ENCODE results near the gene CARMIL1.

Gene CARMIL1

DNA sequence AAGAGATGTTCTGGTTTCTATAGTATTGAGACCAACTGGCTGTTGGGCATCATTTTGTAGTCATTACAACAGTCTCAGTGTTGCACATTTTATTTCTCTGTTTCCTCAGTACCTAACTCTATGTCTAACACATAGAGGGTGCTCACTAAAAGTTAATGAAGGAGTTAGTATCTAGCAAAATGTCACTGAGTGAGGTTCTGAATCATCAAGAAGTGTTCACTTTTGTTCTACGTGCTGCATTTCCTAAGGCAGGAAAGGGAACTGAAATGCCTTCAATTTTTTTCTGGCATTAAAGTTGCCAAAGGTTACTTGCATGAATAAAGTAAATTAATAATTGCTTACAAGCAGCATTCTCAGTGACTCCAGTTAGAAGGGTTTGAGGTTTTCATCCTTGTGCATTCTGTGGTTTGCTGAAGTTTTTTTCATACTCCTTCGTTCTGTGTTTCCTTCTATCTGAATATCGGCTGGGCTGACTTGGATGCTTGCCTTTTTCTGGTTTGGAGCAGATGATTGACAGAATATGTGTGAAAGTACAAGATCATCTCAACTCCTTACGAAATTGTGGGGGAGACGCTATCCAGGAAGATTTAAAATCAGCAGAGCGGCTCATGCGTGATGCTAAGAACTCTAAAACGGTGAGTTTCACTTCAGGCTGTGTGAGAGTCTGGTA lies 258.3 kb downstream of the CARMIL1 start:
- no peaks in the 10 kb centered on the region for H3K79me1 ChIP-seq (ENCODE audit: low read length)
- no peak overlapping the region for H3K18ac ChIP-seq (ENCODE audit: low read length)
- no peaks in the 10 kb centered on the region for H3K9me3 ChIP-seq (ENCODE audit: insufficient read depth, low read depth, low read length)
- H4K91ac ChIP-seq (ENCODE audit: low read depth, low read length): no peak overlapping the region
- no peak overlapping the region for H3K9ac ChIP-seq (ENCODE audit: low read length)
- H3K79me2 ChIP-seq (ENCODE audit: control insufficient read depth, insufficient read depth, low read length, poor library complexity): no peaks in the 10 kb centered on the region
- H3K23ac ChIP-seq (ENCODE audit: low read length): no peak overlapping the region
- H3K14ac ChIP-seq (ENCODE audit: low read length): no peak overlapping the region
- no peak overlapping the region for H2AFZ ChIP-seq (ENCODE audit: insufficient read depth, low read length, poor library complexity)
- no peak overlapping the region for H3K4me2 ChIP-seq (ENCODE audit: low read length)
- no CpG with 5 or more reads among the region's 8 CpGs for WGBS (ENCODE audit: extremely low coverage, insufficient coverage, insufficient read length)
- H2BK120ac ChIP-seq (ENCODE audit: insufficient read depth, low read length, poor library complexity): no peak overlapping the region
- H3K4me3 ChIP-seq (ENCODE audit: low read depth, low read length): no peak overlapping the region
- no peak overlapping the region for H3K4ac ChIP-seq (ENCODE audit: low read depth, low read length)
- no peak overlapping the region for H4K8ac ChIP-seq (ENCODE audit: low read depth, low read length)
- H3K4me1 ChIP-seq (ENCODE audit: control insufficient read depth in 1 of 2, insufficient read depth in 2 of 2, low read length in 2 of 2): no peaks in the 10 kb centered on the region
- H2AK5ac ChIP-seq (ENCODE audit: low read length): no peak overlapping the region
- no peaks in the 10 kb centered on the region for H3K27me3 ChIP-seq (ENCODE audit: insufficient read depth, low read length)
- no peak overlapping the region for H2BK12ac ChIP-seq (ENCODE audit: low read length)
- no peak overlapping the region for H3K27ac ChIP-seq (ENCODE audit: low read depth, low read length)
- no peak overlapping the region for H2BK5ac ChIP-seq (ENCODE audit: low read depth, low read length, poor library complexity)
- no peak for DNase-seq
- H3K36me3 ChIP-seq (ENCODE audit: control insufficient read depth in 1 of 2, insufficient read depth in 2 of 2, low read length in 2 of 2): peaks cover 0 to 3% of the 10 kb centered on the region in 2 experiments
- no peak overlapping the region for H4K12ac ChIP-seq (ENCODE audit: low read depth, low read length)

DNA sequence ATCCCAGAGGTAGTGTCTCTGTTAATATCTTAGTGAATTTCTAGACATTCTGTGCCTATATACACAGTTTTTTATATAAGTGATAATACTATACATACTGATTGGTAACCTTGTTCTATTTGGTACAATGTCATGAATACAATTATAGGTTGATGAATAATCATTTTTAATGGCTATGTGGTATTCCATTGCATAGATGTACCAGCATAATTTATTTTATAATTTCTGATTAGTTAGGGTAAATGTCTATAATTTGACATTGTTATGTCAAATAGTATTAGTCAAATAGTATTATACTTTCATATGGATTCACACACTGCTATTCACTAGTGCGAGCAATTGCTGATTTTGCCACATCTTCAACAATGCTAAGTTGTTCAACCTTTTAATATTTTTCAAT lies 262.1 kb downstream of the CARMIL1 start:
- peaks cover 0 to 3% of the 10 kb centered on the region in 2 experiments for H3K36me3 ChIP-seq (ENCODE audit: control insufficient read depth in 1 of 2, insufficient read depth in 2 of 2, low read length in 2 of 2)
- no peaks in the 10 kb centered on the region for H3K79me1 ChIP-seq (ENCODE audit: low read length)
- DNase-seq: no peak
- H3K23ac ChIP-seq (ENCODE audit: low read length): no peak overlapping the region
- no peak overlapping the region for H3K4me2 ChIP-seq (ENCODE audit: low read length)
- no peaks in the 10 kb centered on the region for H3K9me3 ChIP-seq (ENCODE audit: insufficient read depth, low read depth, low read length)
- no peaks in the 10 kb centered on the region for H3K4me1 ChIP-seq (ENCODE audit: control insufficient read depth in 1 of 2, insufficient read depth in 2 of 2, low read length in 2 of 2)
- no peak overlapping the region for H2AK5ac ChIP-seq (ENCODE audit: low read length)
- H3K27me3 ChIP-seq (ENCODE audit: insufficient read depth, low read length): no peaks in the 10 kb centered on the region
- no peak overlapping the region for H2BK12ac ChIP-seq (ENCODE audit: low read length)
- no peak overlapping the region for H4K12ac ChIP-seq (ENCODE audit: low read depth, low read length)
- H4K91ac ChIP-seq (ENCODE audit: low read depth, low read length): no peak overlapping the region
- no peak overlapping the region for H3K4me3 ChIP-seq (ENCODE audit: low read depth, low read length)
- H3K4ac ChIP-seq (ENCODE audit: low read depth, low read length): no peak overlapping the region
- no peak overlapping the region for H3K14ac ChIP-seq (ENCODE audit: low read length)
- H2AFZ ChIP-seq (ENCODE audit: insufficient read depth, low read length, poor library complexity): no peak overlapping the region
- no peaks in the 10 kb centered on the region for H3K79me2 ChIP-seq (ENCODE audit: control insufficient read depth, insufficient read depth, low read length, poor library complexity)
- H2BK120ac ChIP-seq (ENCODE audit: insufficient read depth, low read length, poor library complexity): no peak overlapping the region
- no peak overlapping the region for H3K27ac ChIP-seq (ENCODE audit: low read depth, low read length)
- WGBS (ENCODE audit: extremely low coverage, insufficient coverage, insufficient read length): no CpG with 5 or more reads among the region's 1 CpG
- no peak overlapping the region for H3K9ac ChIP-seq (ENCODE audit: low read length)
- no peak overlapping the region for H3K18ac ChIP-seq (ENCODE audit: low read length)
- no peak overlapping the region for H2BK5ac ChIP-seq (ENCODE audit: low read depth, low read length, poor library complexity)
- no peak overlapping the region for H4K8ac ChIP-seq (ENCODE audit: low read depth, low read length)

DNA sequence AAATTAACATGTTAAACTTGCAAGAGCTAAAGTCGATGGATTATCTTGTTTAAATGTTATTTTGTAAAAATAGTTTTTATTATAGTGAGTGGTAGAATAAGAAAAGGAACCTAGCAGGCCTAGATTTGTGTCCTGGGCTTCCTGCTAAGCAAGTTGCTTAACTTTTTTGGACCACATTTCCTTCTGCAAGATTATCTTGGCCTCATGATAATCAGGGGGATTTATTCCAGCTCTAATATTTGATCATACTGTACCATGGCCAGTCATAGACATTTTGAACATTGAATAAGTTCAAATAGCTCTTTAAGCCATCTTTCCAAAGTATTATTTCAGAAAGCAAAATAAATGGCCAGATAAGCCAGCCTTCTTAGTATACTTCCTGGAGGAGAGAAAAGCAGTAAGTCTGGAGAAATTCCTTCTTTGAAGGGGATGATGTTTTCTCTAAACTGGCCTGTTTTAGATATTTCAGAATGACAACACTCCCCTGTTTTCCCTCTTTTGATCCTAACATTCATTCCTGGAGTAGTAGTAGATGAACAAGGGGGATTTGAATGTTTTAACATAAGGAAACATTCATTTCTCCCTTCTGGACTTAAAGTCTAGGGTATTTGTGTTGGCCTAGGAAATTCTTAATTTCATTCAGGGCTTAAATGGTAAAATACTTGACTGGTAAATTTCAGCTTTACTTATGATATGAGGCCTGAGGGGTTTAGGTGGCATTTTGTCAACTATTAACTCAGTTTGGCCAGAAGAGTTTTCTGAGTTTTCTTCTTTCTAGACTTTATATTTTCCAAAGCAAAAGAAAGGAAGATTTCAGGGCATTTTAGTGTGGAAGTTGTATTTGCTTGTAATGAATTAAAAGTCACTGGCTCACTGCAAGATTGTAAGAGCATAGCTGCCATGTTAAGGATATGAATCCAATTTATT lies 264.1 kb downstream of the CARMIL1 start:
- Histone ChIP-seq H3K23ac (ENCODE audit: low read length) (no peak overlapping the region), H4K91ac (ENCODE audit: low read depth, low read length) (no peak overlapping the region), H2AK5ac (ENCODE audit: low read length) (no peak overlapping the region), H3K4me3 (ENCODE audit: low read depth, low read length) (no peak overlapping the region), H4K12ac (ENCODE audit: low read depth, low read length) (no peak overlapping the region), H3K14ac (ENCODE audit: low read length) (no peak overlapping the region), H2BK120ac (ENCODE audit: insufficient read depth, low read length, poor library complexity) (no peak overlapping the region), H3K4ac (ENCODE audit: low read depth, low read length) (no peak overlapping the region), H3K18ac (ENCODE audit: low read length) (no peak overlapping the region), H3K36me3 (ENCODE audit: control insufficient read depth in 1 of 2, insufficient read depth in 2 of 2, low read length in 2 of 2) (peaks cover 0 to 3% of the 10 kb centered on the region in 2 experiments), H3K4me1 (ENCODE audit: control insufficient read depth in 1 of 2, insufficient read depth in 2 of 2, low read length in 2 of 2) (no peaks in the 10 kb centered on the region), H3K9me3 (ENCODE audit: insufficient read depth, low read depth, low read length) (no peaks in the 10 kb centered on the region), H3K79me2 (ENCODE audit: control insufficient read depth, insufficient read depth, low read length, poor library complexity) (no peaks in the 10 kb centered on the region), H2AFZ (ENCODE audit: insufficient read depth, low read length, poor library complexity) (no peak overlapping the region), H3K27me3 (ENCODE audit: insufficient read depth, low read length) (no peaks in the 10 kb centered on the region), H2BK5ac (ENCODE audit: low read depth, low read length, poor library complexity) (no peak overlapping the region), H3K4me2 (ENCODE audit: low read length) (no peak overlapping the region), H3K27ac (ENCODE audit: low read depth, low read length) (no peak overlapping the region), H3K9ac (ENCODE audit: low read length) (no peak overlapping the region), H3K79me1 (ENCODE audit: low read length) (no peaks in the 10 kb centered on the region), H2BK12ac (ENCODE audit: low read length) (no peak overlapping the region), H4K8ac (ENCODE audit: low read depth, low read length) (no peak overlapping the region)
- DNase-seq: no peak
- 100% methylated on average over 1 of the region's 1 CpG for WGBS (ENCODE audit: extremely low coverage, insufficient coverage, insufficient read length)

DNA sequence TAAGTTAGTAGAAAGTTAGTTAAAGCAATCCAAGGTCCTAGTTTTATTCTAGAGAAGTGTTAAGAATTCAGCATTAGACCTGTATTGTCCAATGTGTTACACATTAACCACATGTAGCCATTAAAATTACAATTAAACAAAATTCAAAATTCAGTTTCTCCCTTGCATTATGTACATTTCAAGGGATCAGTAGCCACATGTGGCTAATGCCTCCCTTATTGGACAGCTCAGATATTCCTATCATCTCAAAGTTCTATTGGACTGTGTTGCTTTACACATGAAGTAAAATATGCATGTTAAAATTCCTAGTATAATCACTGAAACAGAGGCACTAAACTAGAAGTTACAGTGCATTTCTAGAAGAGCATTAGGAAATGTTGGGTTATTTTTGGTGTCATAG lies 265.7 kb downstream of the CARMIL1 start:
- Histone ChIP-seq H2BK120ac (ENCODE audit: insufficient read depth, low read length, poor library complexity) (no peak overlapping the region), H2BK12ac (ENCODE audit: low read length) (no peak overlapping the region), H3K14ac (ENCODE audit: low read length) (no peak overlapping the region), H2BK5ac (ENCODE audit: low read depth, low read length, poor library complexity) (no peak overlapping the region), H2AK5ac (ENCODE audit: low read length) (no peak overlapping the region), H3K9ac (ENCODE audit: low read length) (no peak overlapping the region), H3K27me3 (ENCODE audit: insufficient read depth, low read length) (no peaks in the 10 kb centered on the region), H3K4me3 (ENCODE audit: low read depth, low read length) (no peak overlapping the region), H4K8ac (ENCODE audit: low read depth, low read length) (no peak overlapping the region), H4K12ac (ENCODE audit: low read depth, low read length) (no peak overlapping the region), H3K36me3 (ENCODE audit: control insufficient read depth in 1 of 2, insufficient read depth in 2 of 2, low read length in 2 of 2) (no peaks in the 10 kb centered on the region), H3K27ac (ENCODE audit: low read depth, low read length) (no peak overlapping the region), H3K23ac (ENCODE audit: low read length) (no peak overlapping the region), H3K18ac (ENCODE audit: low read length) (no peak overlapping the region), H3K4ac (ENCODE audit: low read depth, low read length) (no peak overlapping the region), H3K79me1 (ENCODE audit: low read length) (no peaks in the 10 kb centered on the region), H4K91ac (ENCODE audit: low read depth, low read length) (no peak overlapping the region), H3K9me3 (ENCODE audit: insufficient read depth, low read depth, low read length) (no peaks in the 10 kb centered on the region), H3K4me1 (ENCODE audit: control insufficient read depth in 1 of 2, insufficient read depth in 2 of 2, low read length in 2 of 2) (no peaks in the 10 kb centered on the region), H2AFZ (ENCODE audit: insufficient read depth, low read length, poor library complexity) (no peak overlapping the region), H3K4me2 (ENCODE audit: low read length) (no peak overlapping the region), H3K79me2 (ENCODE audit: control insufficient read depth, insufficient read depth, low read length, poor library complexity) (no peaks in the 10 kb centered on the region)
- no peak for DNase-seq
